H1 (cell line): ENCODE data around the gene SBK1. TPM values are rescaled to one million over a fixed set of nuclear protein-coding genes. Genes with fewer than 3 reads are reported as not detected.
A peak's percentile ranks its signal among the peaks of the same experiment; 100 is the strongest.

Experiments used
- CTCF ChIA-PET: fragments of 300-600 bp; sonication (Branson Sonifier 250); formaldehyde crosslinking; loops from one replicate; lab custom pipeline; 2021; ENCODE audit not compliant: partially characterized antibody; lab: Charles Lee
- POLR2A ChIA-PET: fragments of 300-600 bp; sonication (Branson Sonifier 250); formaldehyde crosslinking; loops from one replicate; lab custom pipeline; 2021; ENCODE audit warnings: inconsistent platforms; ENCODE audit not compliant: partially characterized antibody; lab: Charles Lee
- DNase-seq, 2 experiments: peaks; one replicate each; pipeline versions ENCODE4 v3.0.0 to v3.0.0-alpha.2; 2010 to 2022; ENCODE audit warnings: low spot score in 2 of 2, low read depth in 1 of 2, mixed read lengths in 1 of 2
- FAIRE-seq: peaks from 2 replicates; lab custom pipeline; 2011; peaks lifted over from hg19 to GRCh38; lab: Jason Lieb, UNC
- H2AFZ ChIP-seq: 2 replicates; pipeline ENCODE4 v1.8.1; 2012; ENCODE audit warnings: low read length, inconsistent platforms
- H2AK5ac ChIP-seq: 2 replicates; pipeline ENCODE4 v1.6.1; 2013; ENCODE audit warnings: low read depth, low read length
- H2BK120ac ChIP-seq: replicated peaks from 2 replicates; pipeline ENCODE3; 2013; ENCODE audit warnings: low read depth, low read length, inconsistent platforms
- H2BK12ac ChIP-seq: 2 replicates; pipeline ENCODE4 v1.6.1; 2013; ENCODE audit warnings: low read depth, low read length
- H2BK15ac ChIP-seq: 2 replicates; pipeline ENCODE4 v1.6.1; 2013; ENCODE audit warnings: low read length
- H2BK20ac ChIP-seq: 2 replicates; pipeline ENCODE4 v1.6.1; 2013; ENCODE audit warnings: low read length
- H2BK5ac ChIP-seq: 2 replicates; pipeline ENCODE4 v1.6.1; 2013; ENCODE audit warnings: low read depth, low read length
- H3K14ac ChIP-seq: 2 replicates; pipeline ENCODE4 v1.6.1; 2013; ENCODE audit warnings: inconsistent platforms; ENCODE audit not compliant: insufficient read length
- H3K18ac ChIP-seq: 2 replicates; pipeline ENCODE4 v1.6.1; 2013; ENCODE audit warnings: low read length; ENCODE audit errors: extremely low read depth
- H3K23ac ChIP-seq: 2 replicates; pipeline ENCODE4 v1.6.1; 2013; ENCODE audit warnings: inconsistent platforms; ENCODE audit not compliant: insufficient read length
- H3K23me2 ChIP-seq: 2 replicates; pipeline ENCODE4 v1.6.1; 2013; ENCODE audit warnings: low read depth, low read length
- H3K27ac ChIP-seq: 2 replicates; pipeline ENCODE4 v1.6.1; 2011; ENCODE audit warnings: low read depth, low read length, inconsistent platforms
- H3K27me3 ChIP-seq, 4 experiments: replicated peaks in 1 of 4; 1 replicate in 1 of 4; 2 replicates in 3 of 4; pipeline versions ENCODE4 v1.6.1 to v1.8.1; 2011 to 2013; ENCODE audit warnings: low read length in 3 of 4, mild to moderate bottlenecking in 3 of 4, inconsistent platforms in 2 of 4, mixed read lengths in 2 of 4, moderate library complexity in 1 of 4; ENCODE audit not compliant: control insufficient read depth in 3 of 4, insufficient read depth in 3 of 4; ENCODE audit errors: extremely low read depth in 1 of 4
- H3K36me3 ChIP-seq, 4 experiments: 2 replicates each; pipeline versions ENCODE4 v1.6.1 to v1.8.1; 2011 to 2013; ENCODE audit warnings: mild to moderate bottlenecking in 4 of 4, low read length in 3 of 4, moderate library complexity in 2 of 4, control low read depth in 1 of 4, inconsistent platforms in 1 of 4; ENCODE audit not compliant: insufficient read depth in 4 of 4, control insufficient read depth in 2 of 4
- H3K4ac ChIP-seq: replicated peaks from 2 replicates; pipeline ENCODE3; 2013; ENCODE audit warnings: low read length, low read depth, mixed read lengths, inconsistent platforms; ENCODE audit not compliant: insufficient read length
- H3K4me1 ChIP-seq, 4 experiments: replicated peaks in 1 of 4; 1 replicate in 1 of 4; 2 replicates in 3 of 4; pipeline versions ENCODE4 v1.6.1 to v1.8.1; 2011 to 2013; ENCODE audit warnings: low read length in 3 of 4, inconsistent platforms in 2 of 4, mixed read lengths in 1 of 4; ENCODE audit not compliant: insufficient read depth in 4 of 4, control insufficient read depth in 3 of 4
- H3K4me2 ChIP-seq, 2 experiments: 2 replicates each; pipeline versions ENCODE4 v1.6.1 to v1.8.1; 2011 to 2013; ENCODE audit warnings: low read depth in 2 of 2, low read length in 2 of 2, control low read depth in 1 of 2, inconsistent platforms in 1 of 2, mild to moderate bottlenecking in 1 of 2; ENCODE audit not compliant: insufficient read depth in 1 of 2
- H3K4me3 ChIP-seq, 4 experiments: fragments of 200-600, 300-600 bp in 1 of 4; sonication (generic), shearing (Covaris generic), sonication (Bioruptor Twin) in 1 of 4; 2 replicates each; pipeline versions ENCODE4 v1.5.1 to v1.8.1; 2011 to 2016; ENCODE audit warnings: low read length in 4 of 4, low read depth in 3 of 4, control low read depth in 2 of 4, inconsistent platforms in 2 of 4, mild to moderate bottlenecking in 2 of 4, mixed read lengths in 1 of 4, moderate library complexity in 1 of 4; ENCODE audit not compliant: insufficient read depth in 2 of 4; ENCODE audit errors: extremely low read depth in 1 of 4
- H3K56ac ChIP-seq: replicated peaks from 2 replicates; pipeline ENCODE3; 2013; ENCODE audit warnings: low read depth, mild to moderate bottlenecking, mixed read lengths, low read length, inconsistent platforms; ENCODE audit not compliant: insufficient read length
- H3K79me1 ChIP-seq: 2 replicates; pipeline ENCODE4 v1.6.1; 2013; ENCODE audit warnings: low read depth, low read length, control low read depth
- H3K79me2 ChIP-seq, 2 experiments: 2 replicates each; pipeline versions ENCODE4 v1.6.1 to v1.8.1; 2012 to 2013; ENCODE audit warnings: low read length in 2 of 2, mild to moderate bottlenecking in 2 of 2, inconsistent platforms in 1 of 2; ENCODE audit not compliant: insufficient read depth in 2 of 2, control insufficient read depth in 1 of 2
- H3K9ac ChIP-seq, 4 experiments: replicated peaks in 1 of 4; 1 replicate in 1 of 4; 2 replicates in 3 of 4; pipeline versions ENCODE4 v1.6.1 to v1.8.1; 2011 to 2013; ENCODE audit warnings: low read depth in 3 of 4, low read length in 3 of 4, control low read depth in 2 of 4, mild to moderate bottlenecking in 2 of 4, moderate library complexity in 2 of 4, inconsistent platforms in 1 of 4; ENCODE audit errors: extremely low read depth in 1 of 4
- H3K9me3 ChIP-seq, 2 experiments: 2 replicates each; pipeline versions ENCODE4 v1.6.1 to v1.8.1; 2012 to 2013; ENCODE audit warnings: mild to moderate bottlenecking in 2 of 2, moderate library complexity in 2 of 2, control low read depth in 1 of 2, inconsistent platforms in 1 of 2, low read depth in 1 of 2, low read length in 1 of 2, mixed read lengths in 1 of 2; ENCODE audit not compliant: insufficient read depth in 2 of 2
- H4K20me1 ChIP-seq, 2 experiments: replicated peaks in 1 of 2; 2 replicates each; pipeline versions ENCODE3 to v1.8.1; 2011 to 2013; ENCODE audit warnings: inconsistent platforms in 2 of 2, low read length in 2 of 2, mild to moderate bottlenecking in 1 of 2; ENCODE audit not compliant: insufficient read depth in 2 of 2, control insufficient read depth in 1 of 2
- H4K5ac ChIP-seq: 2 replicates; pipeline ENCODE4 v1.6.1; 2013; ENCODE audit warnings: low read length, low read depth, mixed read lengths, inconsistent platforms; ENCODE audit not compliant: insufficient read length
- H4K8ac ChIP-seq: 2 replicates; pipeline ENCODE4 v1.8.0; 2013; ENCODE audit warnings: mild to moderate bottlenecking, moderate library complexity, low read length, inconsistent platforms; ENCODE audit not compliant: insufficient read depth; ENCODE audit errors: extremely low read depth
- H4K91ac ChIP-seq: replicated peaks from 2 replicates; pipeline ENCODE3; 2013; ENCODE audit warnings: low read length, mixed read lengths, inconsistent platforms; ENCODE audit not compliant: insufficient read length
- BRCA1 ChIP-seq: IDR thresholded peaks from 2 replicates; pipeline ENCODE4 v1.6.1; 2012; ENCODE audit warnings: low read depth, low read length, improper control_type of control experiment
- CTCF ChIP-seq, 3 experiments: IDR thresholded peaks; 1 replicate in 2 of 3; 2 replicates in 1 of 3; pipeline versions ENCODE4 v1.5.1 to v1.6.1; 2011; ENCODE audit warnings: low read length in 3 of 3, mild to moderate bottlenecking in 3 of 3, inconsistent platforms in 2 of 3, low read depth in 1 of 3, moderate library complexity in 1 of 3; ENCODE audit not compliant: insufficient read depth in 1 of 3; ENCODE audit errors: control extremely low read depth in 1 of 3
- WGBS, 2 experiments: shearing (Covaris generic) in 1 of 2; methylation state at CpG; one replicate each; pipeline versions ENCODE4 v1.1.6 to v1.1.7; 2013 to 2015; ENCODE audit warnings: low lambda C conversion rate in 2 of 2, mixed read lengths in 2 of 2, inconsistent platforms in 1 of 2, low coverage in 1 of 2, missing lambda C conversion rate in 1 of 2; ENCODE audit not compliant: insufficient replicate concordance in 2 of 2, insufficient coverage in 1 of 2, insufficient read length in 1 of 2; ENCODE audit errors: extremely low coverage in 1 of 2, missing lambda C conversion rate in 1 of 2; 5-methylcytosine and 5-hydroxymethylcytosine counted together
- polyA plus RNA-seq, 7 experiments: library from polyadenylated mRNA; depleted of rRNA in 3 of 7; stranded (reverse) in 5 of 7; unstranded in 2 of 7; fragments of >200 nt in 5 of 7; fragments of 200-250 nt in 2 of 7; gene quantifications; 1 replicate in 5 of 7; 2 replicates in 1 of 7; 4 replicates in 1 of 7; pipeline versions ENCODE4 v1.2.1 to v1.2.3, GENCODE V29; 2011 to 2013; ENCODE audit warnings: missing spikeins in 2 of 7, mixed read lengths in 2 of 7
- total RNA-seq: library from RNA; stranded (reverse); fragmentation: NEBNext Ultra II Directional; extraction: Animal tissue kit (Norgen Biotek cat#: 25700); gene quantifications from 2 replicates; pipeline ENCODE4 v1.2.1, GENCODE V29; 2021
- TF ChIP-seq, protein P1 (sequence below): IDR thresholded peaks from 2 replicates; pipeline ENCODE4 v1.6.1; 2012; ENCODE audit warnings: inconsistent platforms

The SBK1 gene
- total and polyA plus RNA-seq, 2 of the 8 experiments (the other 6 are each of a cell fraction or from before 2014, with no cell fraction given) = 18.2 to 73.9 TPM

DNA sequence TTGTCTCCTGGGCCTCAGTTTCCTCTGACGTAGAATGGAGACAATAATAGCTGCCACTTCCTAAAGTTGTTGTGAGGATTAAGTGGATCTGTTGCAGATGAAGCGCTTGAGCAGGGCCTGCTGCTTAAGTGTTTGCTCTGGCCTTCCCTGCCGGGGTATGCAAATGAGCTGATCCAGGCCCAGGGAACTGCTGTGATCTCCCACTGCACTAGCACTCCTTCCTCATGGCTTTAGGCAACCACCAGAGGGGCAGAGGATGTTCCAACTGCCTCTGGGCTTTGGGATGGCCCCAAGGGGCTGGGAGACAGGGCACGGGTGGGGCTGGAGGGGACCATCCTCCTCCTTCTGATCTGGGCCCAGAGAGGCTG, 6.2 kb downstream of the SBK1 start:
- no peak overlapping the region for H3K9ac ChIP-seq
- H3K9me3 ChIP-seq = no peaks in the 10 kb centered on the region
- H2AFZ ChIP-seq = no peak overlapping the region
- no peak overlapping the region for H3K27ac ChIP-seq
- peaks cover 6 to 37% (median 22%) of the 10 kb centered on the region in 4 experiments for H3K4me1 ChIP-seq
- H2BK12ac ChIP-seq = no peak overlapping the region
- H4K8ac ChIP-seq = no peak overlapping the region
- H4K20me1 ChIP-seq = peaks cover 38 to 54% of the 10 kb centered on the region in 2 experiments
- H2BK20ac ChIP-seq = no peak overlapping the region
- H3K36me3 ChIP-seq = peaks cover 0 to 9% (median 2%) of the 10 kb centered on the region in 4 experiments; a peak in 3 of 8 replicates
- H3K23me2 ChIP-seq = peaks cover 5% of the 10 kb centered on the region
- POLR2A ChIA-PET = interaction anchor here (0.5 to 5.1 kb wide), 7 partner anchors 11 to 21 kb away, joined by 3 to 22 read pairs (median 5); no protein-coding TSS in a partner anchor
- peaks cover 10 to 94% of the 10 kb centered on the region in 2 experiments for H3K79me2 ChIP-seq
- TF ChIP-seq, protein P1, sequence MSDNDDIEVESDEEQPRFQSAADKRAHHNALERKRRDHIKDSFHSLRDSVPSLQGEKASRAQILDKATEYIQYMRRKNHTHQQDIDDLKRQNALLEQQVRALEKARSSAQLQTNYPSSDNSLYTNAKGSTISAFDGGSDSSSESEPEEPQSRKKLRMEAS = no peak
- TF ChIP-seq BRCA1 = no peak
- TF ChIP-seq CTCF (IDR thresholded peaks at IDR 0.05; ENCODE audit: control extremely low read depth in 1 of 3, insufficient read depth in 1 of 3, low read depth in 1 of 3, low read length in 3 of 3) = peak in 1 of 3 experiments; percentile 24; a peak in 1 of 4 replicates
- TF ChIP-seq, all 59 proteins: peak for 1
- Histone ChIP-seq H3K18ac (no peak overlapping the region), H2BK120ac (no peak overlapping the region), H2AK5ac (no peak overlapping the region), H2BK5ac (0 out of 2 replicates have a peak overlapping the region, but pooled peaks have one; percentile 31), H3K14ac (no peak overlapping the region), H3K27me3 (no peaks in the 10 kb centered on the region), H3K79me1 (peaks cover 42% of the 10 kb centered on the region), H4K5ac (no peak overlapping the region), H3K23ac (no peak overlapping the region), H4K91ac (no peak overlapping the region), H3K4ac (no peak overlapping the region), H3K4me2 (peak overlapping the region in 1 of 2 experiments; percentile 40; a peak in 3 of 4 replicates), H3K56ac (no peak overlapping the region), H2BK15ac (no peak overlapping the region), H3K4me3 (no peak overlapping the region)
- CTCF ChIA-PET = interaction anchor here (1.0 to 4.4 kb wide), 6 partner anchors 15 to 23 kb away, joined by 3 to 32 read pairs (median 22); no protein-coding TSS in a partner anchor
- no peak for DNase-seq
- FAIRE-seq = peak; percentile 87
- 64% methylated on average over 4 of the region's 4 CpGs; no CpG with 5 or more reads in 1 of the 2 experiments for WGBS, 2 experiments
